ELR (cell line): ENCODE measurements around the gene PCK2.

ENCODE experiments used
- DNase-seq: peaks from one replicate; pipeline ENCODE4 v3.0.0-alpha.2; 2015; ENCODE audit warnings: low read depth

The PCK2 gene

GRCh38 chr14:24115422-24116127 is 21.5 kb downstream of the PCK2 start:
- no peak for DNase-seq

- DNase-seq = no peak
Measured at GRCh38 chr14:24116128-24116814, 22.2 kb downstream of the PCK2 start.

DNA sequence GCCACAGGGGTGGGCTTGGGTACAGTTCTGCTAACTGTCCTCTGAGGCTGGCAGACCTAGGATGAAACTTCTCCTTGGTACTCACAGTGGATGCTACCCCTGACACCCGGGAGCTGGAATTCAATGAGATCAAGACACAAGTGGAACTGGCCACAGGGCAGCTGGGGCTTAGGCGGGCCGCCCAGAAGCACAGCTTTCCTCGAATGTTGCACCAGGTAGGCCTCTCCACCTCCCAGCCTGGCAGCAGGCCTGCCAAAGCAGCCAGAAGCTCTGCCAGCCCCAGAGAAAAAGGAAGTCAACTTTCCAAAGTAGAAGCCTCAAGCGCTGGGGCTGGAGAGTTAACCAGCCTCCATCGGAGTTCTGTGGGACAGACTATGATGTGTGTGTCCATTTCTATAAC is 23.1 kb downstream of the PCK2 start:
- no peak for DNase-seq

DNA sequence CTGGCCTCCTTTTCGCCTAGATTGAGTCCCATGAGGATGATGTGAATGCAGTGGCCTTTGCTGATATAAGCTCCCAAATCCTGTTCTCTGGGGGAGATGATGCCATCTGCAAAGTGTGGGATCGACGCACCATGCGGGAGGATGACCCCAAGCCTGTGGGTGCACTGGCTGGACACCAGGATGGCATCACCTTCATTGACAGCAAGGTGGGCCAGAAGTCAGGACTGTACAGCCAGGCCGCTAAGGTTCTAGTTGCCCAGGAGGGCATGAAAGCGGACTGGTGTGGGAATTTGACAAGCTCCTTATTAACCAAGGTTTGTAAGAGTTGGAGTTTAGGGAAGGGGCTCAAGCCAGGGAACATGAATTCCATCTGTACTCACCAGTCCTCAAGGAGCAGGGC is 25.6 kb downstream of the PCK2 start:
- DNase-seq = no peak

- no peak for DNase-seq
Measured at GRCh38 chr14:24121210-24121609, 27.1 kb downstream of the PCK2 start.

DNA sequence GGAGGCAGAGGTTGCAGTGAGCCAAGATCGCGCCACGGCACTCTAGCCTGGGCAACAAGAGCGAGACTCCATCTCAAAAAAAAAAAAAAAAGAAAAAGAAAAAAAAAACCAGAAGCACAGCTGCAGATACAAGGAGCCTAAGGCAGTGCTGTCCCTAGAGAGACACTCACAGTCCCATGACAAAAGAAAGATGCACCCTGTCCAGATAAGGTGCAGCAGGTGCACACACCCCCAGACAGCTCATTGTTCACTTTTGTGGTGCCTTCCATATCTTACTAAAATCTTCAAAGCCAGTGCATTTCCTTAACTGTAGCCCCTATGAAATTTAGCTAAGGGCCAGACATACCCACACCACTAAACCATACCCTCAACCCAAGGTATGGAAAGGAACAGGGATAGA is 28.3 kb downstream of the PCK2 start:
- DNase-seq = no peak

DNA sequence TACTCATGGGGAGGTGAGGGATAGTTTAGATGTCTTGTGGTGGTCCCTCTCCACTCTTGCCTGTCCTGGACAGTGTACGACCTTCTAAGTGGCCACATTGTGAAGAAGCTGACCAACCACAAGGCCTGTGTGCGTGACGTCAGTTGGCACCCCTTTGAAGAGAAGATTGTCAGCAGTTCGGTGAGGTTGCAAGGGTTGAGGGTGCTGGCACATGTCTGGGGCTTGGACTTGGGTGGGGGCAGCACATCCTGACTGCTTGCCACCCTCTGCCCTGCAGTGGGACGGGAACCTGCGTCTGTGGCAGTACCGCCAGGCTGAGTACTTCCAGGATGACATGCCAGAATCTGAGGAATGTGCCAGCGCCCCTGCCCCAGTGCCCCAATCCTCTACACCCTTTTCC is 28.8 kb downstream of the PCK2 start:
- no peak for DNase-seq

DNA sequence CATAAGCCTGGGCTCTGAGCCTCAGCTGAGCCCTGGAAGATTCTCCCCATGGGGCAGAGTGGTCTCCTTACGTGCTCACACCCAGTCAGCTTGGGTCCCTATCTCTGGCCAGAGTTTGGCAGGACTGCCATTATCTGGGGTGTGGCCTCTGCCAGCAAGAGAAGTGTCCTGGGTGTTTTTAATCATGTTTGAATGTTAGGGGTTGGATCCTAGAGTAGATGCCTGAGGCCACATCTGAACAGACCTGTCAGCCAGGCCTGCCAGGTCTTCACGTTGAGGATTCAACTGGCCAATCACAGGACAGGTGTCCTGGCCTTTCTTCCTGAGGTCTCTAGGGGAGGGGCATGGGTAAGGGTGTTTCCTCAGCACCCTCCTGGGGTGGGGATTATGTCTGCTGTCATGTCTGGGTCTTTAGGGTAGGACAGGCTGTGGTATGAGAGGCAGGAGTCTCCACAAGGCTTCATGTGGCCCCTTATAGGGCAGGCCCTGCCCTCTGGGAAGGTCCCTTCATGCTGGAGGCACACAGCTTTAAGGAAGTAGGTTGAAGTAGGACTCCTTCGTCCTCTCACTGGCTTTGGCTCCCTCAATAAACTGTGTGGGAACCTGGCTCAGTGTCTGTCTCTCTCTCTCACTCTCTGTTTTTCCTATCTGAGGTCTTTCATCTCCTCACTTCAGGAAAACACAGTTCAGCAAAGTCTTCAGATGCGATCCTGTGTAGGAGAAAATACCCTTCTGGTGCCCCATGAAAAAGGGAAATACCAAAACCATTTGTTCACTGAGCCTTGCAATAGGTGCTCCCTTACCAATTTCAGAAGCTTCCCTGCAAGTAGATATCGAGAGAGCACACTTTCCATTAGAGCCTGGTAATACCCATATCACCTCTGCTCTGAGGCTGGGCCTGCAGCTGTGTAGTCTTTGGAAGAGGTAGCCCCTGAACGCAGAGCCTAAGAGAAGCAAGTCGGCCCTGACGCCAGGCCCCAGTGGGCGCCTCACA is 29.6 kb downstream of the PCK2 start:
- DNase-seq = no peak

DNA sequence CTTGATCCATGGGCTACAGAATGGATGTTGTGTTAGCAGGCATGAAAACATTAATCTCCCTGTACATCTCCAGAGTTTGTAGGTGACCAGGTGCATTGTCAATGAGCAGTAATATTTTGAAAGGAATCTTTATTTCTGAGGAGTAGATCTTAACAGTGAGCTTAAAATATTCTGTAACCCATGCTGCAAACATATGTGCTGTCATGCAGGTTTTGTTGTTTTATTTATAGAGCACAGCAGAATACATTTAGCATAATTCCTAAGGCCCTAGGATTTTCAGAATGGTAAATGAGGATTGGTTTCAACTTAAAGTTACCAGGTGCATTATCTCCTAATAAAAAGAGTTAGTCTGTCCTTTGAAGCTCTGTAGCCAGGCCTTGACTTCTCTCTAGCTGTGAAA is 32.8 kb downstream of the PCK2 start:
- DNase-seq = no peak

- DNase-seq = no peak
Measured at GRCh38 chr14:24127673-24128072, 33.6 kb downstream of the PCK2 start.

- no peak for DNase-seq
Measured at GRCh38 chr14:24129410-24129998, 35.4 kb downstream of the PCK2 start.

- DNase-seq = no peak
Measured at GRCh38 chr14:24130380-24130716, 36.2 kb downstream of the PCK2 start, which contains the start of gene FITM1. Gene FITM1, plus strand, starts transcription at chr14:24130659. Its CDS starts 905 bp downstream, at chr14:24131564.

- DNase-seq = no peak
Measured at GRCh38 chr14:24130717-24131548, 36.8 kb downstream of the PCK2 start.

GRCh38 chr14:24131549-24131966 is 37.4 kb downstream of the PCK2 start:
- no peak for DNase-seq

DNA sequence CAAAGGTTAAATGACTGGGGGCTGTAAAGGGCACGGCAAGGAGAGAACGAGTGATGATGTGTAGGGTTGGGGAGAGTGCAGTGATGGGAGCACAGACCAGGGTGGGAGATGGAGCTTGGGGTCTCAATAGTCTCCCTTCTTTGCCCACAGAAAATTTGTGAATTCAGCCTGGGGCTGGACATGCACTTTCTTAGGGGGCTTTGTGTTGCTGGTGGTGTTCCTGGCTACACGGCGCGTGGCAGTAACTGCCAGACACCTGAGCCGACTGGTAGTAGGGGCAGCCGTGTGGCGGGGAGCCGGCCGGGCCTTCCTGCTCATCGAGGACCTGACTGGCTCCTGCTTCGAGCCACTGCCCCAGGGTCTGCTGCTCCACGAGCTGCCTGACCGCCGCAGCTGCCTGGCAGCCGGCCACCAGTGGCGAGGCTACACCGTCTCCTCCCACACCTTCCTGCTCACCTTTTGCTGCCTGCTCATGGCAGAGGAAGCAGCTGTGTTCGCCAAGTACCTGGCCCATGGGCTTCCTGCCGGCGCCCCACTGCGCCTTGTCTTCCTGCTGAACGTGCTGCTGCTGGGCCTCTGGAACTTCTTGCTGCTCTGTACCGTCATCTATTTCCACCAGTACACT is 38.1 kb downstream of the PCK2 start:
- DNase-seq = no peak

GRCh38 chr14:24132976-24133375 is 38.9 kb downstream of the PCK2 start:
- no peak for DNase-seq

DNA sequence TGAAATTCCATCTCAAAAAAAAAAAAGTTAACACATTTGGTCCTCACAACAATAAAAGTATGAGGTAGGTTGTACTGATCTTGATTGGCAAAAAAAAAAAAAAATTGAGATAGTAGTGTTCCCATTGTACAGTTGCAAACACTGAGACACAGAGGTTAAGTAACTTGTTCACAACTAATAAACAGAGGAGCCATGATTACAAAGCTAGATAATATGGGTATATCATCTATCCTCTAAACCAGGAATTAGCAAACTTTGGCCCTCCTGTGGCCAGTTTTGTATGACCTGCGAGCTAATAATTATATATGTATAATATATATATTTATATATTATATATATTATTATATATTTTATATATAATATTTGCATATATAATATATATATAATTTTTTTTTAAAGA is 39.6 kb downstream of the PCK2 start:
- no peak for DNase-seq

- DNase-seq = no peak
Measured at GRCh38 chr14:24135584-24135833, 41.4 kb downstream of the PCK2 start.

- DNase-seq = peak; percentile 90
Measured at GRCh38 chr14:24135834-24136683, 41.9 kb downstream of the PCK2 start, which contains the start of gene PSME1. Gene PSME1, plus strand, starts transcription at chr14:24136194. Its CDS starts 69 bp downstream, at chr14:24136263.
